Progenitor cell of endocrine pancreas (in vitro differentiated cells): ENCODE data around the gene RALGAPB. TPM values are rescaled to one million over a fixed set of nuclear protein-coding genes. Genes with fewer than 3 reads are reported as not detected.

Experiments used
- DNase-seq: peaks from one replicate; pipeline ENCODE4 v3.0.0; 2021; ENCODE audit warnings: low spot score; ENCODE audit not compliant: unreplicated experiment
- H3K27ac Mint-ChIP-seq: 2 replicates; pipeline ENCODE4 v1.8.0; 2021; ENCODE audit warnings: mild to moderate bottlenecking, moderate library complexity, mixed read lengths
- H3K27me3 Mint-ChIP-seq: 2 replicates; pipeline ENCODE4 v1.8.0; 2021; ENCODE audit warnings: mixed read lengths
- H3K36me3 Mint-ChIP-seq: 2 replicates; pipeline ENCODE4 v1.8.0; 2022; ENCODE audit warnings: mixed read lengths; ENCODE audit not compliant: insufficient read depth
- H3K4me1 Mint-ChIP-seq: 2 replicates; pipeline ENCODE4 v1.8.0; 2021; ENCODE audit warnings: low read depth, mixed read lengths
- H3K4me3 Mint-ChIP-seq: 2 replicates; pipeline ENCODE4 v1.8.0; 2021; ENCODE audit warnings: low read depth, mild to moderate bottlenecking, moderate library complexity, mixed read lengths
- H3K9me3 Mint-ChIP-seq: 2 replicates; pipeline ENCODE4 v1.8.0; 2021; ENCODE audit warnings: low read depth, mixed read lengths
- CTCF ChIP-seq: fragments of 200-600 bp; sonication (generic); IDR thresholded peaks from one replicate; pipeline ENCODE4 v1.5.0; 2021; ENCODE audit warnings: antibody characterized with exemption, mild to moderate bottlenecking; ENCODE audit not compliant: unreplicated experiment
- total RNA-seq: library from RNA; stranded (reverse); gene quantifications from 2 replicates; pipeline ENCODE4 v1.2.1, GENCODE V29; 2021

Gene RALGAPB
- total RNA-seq, 1 donor from 2014 or later: 42.3 TPM

- no peak for DNase-seq
- Mint-ChIP-seq H3K27ac (no peak overlapping the region), H3K4me3 (no peak overlapping the region), H3K9me3 (no peaks in the 10 kb centered on the region), H3K36me3 (no peaks in the 10 kb centered on the region), H3K27me3 (peaks cover 28% of the 10 kb centered on the region), H3K4me1 (no peaks in the 10 kb centered on the region)
- no peak for TF ChIP-seq CTCF
Measured at GRCh38 chr20:38612751-38613515, 140.3 kb downstream of the RALGAPB start.

GRCh38 chr20:38615283-38615682 lies 142.6 kb downstream of the RALGAPB start:
- Mint-ChIP-seq H3K9me3 (no peaks in the 10 kb centered on the region), H3K27ac (no peak overlapping the region), H3K36me3 (no peaks in the 10 kb centered on the region), H3K4me1 (no peaks in the 10 kb centered on the region), H3K4me3 (no peak overlapping the region), H3K27me3 (peaks cover 22% of the 10 kb centered on the region)
- no peak for TF ChIP-seq CTCF
- no peak for DNase-seq

- no peak overlapping the region for H3K4me3 Mint-ChIP-seq
- TF ChIP-seq CTCF: no peak
- no peaks in the 10 kb centered on the region for H3K36me3 Mint-ChIP-seq
- no peaks in the 10 kb centered on the region for H3K4me1 Mint-ChIP-seq
- H3K9me3 Mint-ChIP-seq: no peaks in the 10 kb centered on the region
- H3K27me3 Mint-ChIP-seq: peaks cover 24% of the 10 kb centered on the region
- no peak for DNase-seq
- no peak overlapping the region for H3K27ac Mint-ChIP-seq
Measured at GRCh38 chr20:38616457-38616856, 143.8 kb downstream of the RALGAPB start.

- no peaks in the 10 kb centered on the region for H3K9me3 Mint-ChIP-seq
- H3K27ac Mint-ChIP-seq: no peak overlapping the region
- no peaks in the 10 kb centered on the region for H3K4me1 Mint-ChIP-seq
- no peaks in the 10 kb centered on the region for H3K36me3 Mint-ChIP-seq
- H3K27me3 Mint-ChIP-seq: peaks cover 24% of the 10 kb centered on the region
- no peak overlapping the region for H3K4me3 Mint-ChIP-seq
- no peak for TF ChIP-seq CTCF
- DNase-seq: no peak
Measured at GRCh38 chr20:38617011-38617829, 144.6 kb downstream of the RALGAPB start.

- H3K9me3 Mint-ChIP-seq: no peaks in the 10 kb centered on the region
- no peak for TF ChIP-seq CTCF
- no peaks in the 10 kb centered on the region for H3K4me1 Mint-ChIP-seq
- no peak overlapping the region for H3K4me3 Mint-ChIP-seq
- no peaks in the 10 kb centered on the region for H3K36me3 Mint-ChIP-seq
- no peak overlapping the region for H3K27ac Mint-ChIP-seq
- DNase-seq: no peak
- peaks cover 18% of the 10 kb centered on the region for H3K27me3 Mint-ChIP-seq
Measured at GRCh38 chr20:38617830-38618196, 145.2 kb downstream of the RALGAPB start.
